ENCODE measurements around the gene CACTIN.

Gene CACTIN

DNA sequence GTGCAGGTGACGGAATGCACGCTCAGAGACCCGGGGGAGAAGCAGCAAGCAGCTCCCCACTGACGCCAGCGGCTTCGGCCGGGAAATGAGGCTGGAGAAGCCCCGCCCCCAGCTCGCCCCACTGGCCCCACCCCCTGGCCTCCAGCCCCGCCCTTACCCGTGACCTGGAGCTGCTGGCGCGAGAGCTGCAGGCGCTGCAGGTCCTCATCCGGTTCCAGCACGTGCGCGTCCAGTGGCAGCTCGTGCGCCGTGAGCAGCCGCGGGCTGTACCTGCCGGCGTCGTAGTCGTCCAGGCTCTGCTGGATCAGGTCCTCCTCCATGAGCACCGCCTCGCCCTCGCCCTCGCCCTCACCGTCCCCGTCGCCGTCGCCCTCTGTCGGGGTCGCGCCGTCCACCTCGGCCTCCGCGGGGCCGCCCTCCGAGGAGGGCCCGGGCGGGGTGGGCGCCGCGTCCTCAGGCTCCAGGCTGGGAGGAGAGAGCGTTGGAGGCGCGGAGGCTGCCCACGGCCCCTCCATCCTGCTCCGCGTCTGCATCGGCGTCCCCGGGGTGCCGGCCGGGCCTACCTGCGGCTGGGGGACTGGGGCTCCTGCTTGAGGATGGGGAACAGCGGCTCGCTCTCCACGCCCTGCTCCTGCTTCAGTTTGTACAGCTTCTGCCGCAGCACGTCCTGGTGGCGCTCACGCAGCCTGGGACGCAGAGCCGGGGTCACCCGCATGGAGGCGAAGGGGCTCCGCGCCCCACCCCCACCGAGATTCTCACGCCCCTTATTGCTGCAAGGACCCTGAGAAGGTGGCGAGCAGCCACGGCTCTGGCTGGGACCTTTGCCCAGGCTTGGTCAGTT lies 13.5 kb downstream of the CACTIN start:
- DNase-seq (ENCODE audit: low read depth in 2 of 2): no peak
- H3K4me3 ChIP-seq (replicated peaks in 1 of 2; ENCODE audit: low read depth in 2 of 2, low read length in 2 of 2): no peak overlapping the region
- TF ChIP-seq, protein P1, sequence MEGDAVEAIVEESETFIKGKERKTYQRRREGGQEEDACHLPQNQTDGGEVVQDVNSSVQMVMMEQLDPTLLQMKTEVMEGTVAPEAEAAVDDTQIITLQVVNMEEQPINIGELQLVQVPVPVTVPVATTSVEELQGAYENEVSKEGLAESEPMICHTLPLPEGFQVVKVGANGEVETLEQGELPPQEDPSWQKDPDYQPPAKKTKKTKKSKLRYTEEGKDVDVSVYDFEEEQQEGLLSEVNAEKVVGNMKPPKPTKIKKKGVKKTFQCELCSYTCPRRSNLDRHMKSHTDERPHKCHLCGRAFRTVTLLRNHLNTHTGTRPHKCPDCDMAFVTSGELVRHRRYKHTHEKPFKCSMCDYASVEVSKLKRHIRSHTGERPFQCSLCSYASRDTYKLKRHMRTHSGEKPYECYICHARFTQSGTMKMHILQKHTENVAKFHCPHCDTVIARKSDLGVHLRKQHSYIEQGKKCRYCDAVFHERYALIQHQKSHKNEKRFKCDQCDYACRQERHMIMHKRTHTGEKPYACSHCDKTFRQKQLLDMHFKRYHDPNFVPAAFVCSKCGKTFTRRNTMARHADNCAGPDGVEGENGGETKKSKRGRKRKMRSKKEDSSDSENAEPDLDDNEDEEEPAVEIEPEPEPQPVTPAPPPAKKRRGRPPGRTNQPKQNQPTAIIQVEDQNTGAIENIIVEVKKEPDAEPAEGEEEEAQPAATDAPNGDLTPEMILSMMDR (IDR thresholded peaks at IDR 0.05; ENCODE audit: low read depth, low read length): no peak

DNA sequence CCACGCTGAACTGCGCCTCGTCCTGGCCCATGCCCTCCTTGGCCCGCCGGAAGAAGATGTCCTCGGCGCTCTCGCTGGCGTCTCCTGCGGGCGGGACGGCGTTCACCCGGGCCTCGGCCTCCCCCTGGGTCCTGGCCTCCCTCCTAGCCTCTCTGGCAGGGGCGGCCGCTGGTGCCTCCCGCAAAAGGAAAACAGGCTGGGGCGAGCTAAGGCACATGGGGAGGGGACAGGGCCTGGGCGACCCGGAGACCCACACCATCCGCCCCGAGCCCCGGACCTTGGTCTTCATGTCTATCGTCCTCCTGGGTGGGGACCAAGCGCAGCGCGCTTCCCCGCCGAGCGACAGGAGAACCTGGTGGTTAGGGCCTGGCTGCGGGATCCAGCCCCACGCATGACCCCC lies 14.3 kb downstream of the CACTIN start:
- no peak for DNase-seq (ENCODE audit: low read depth in 2 of 2)
- TF ChIP-seq, protein P1 (IDR thresholded peaks at IDR 0.05; ENCODE audit: low read depth, low read length): no peak
- no peak overlapping the region for H3K4me3 ChIP-seq (replicated peaks in 1 of 2; ENCODE audit: low read depth in 2 of 2, low read length in 2 of 2)

DNA sequence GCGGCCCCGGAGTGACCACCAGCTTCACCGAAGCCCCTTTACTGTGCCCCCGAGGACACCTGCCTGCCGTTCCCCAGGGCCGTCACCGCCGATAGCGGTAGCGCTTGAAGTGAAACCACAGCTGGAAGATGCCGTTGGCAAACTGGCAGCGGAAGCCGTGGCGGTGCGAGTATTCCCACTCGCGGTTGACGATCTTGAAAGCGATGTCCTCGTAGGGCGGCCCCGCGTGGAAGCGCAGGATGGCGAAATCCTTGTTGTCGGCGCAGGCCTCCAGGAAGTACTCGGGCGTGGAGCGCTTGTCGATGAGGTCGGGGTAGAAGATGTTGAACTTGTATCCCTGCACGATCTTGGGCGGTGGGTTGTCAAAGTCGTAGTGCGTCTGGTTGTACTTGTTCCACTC lies 14.7 kb downstream of the CACTIN start:
- no peak for DNase-seq (ENCODE audit: low read depth in 2 of 2)
- TF ChIP-seq, protein P1 (IDR thresholded peaks at IDR 0.05; ENCODE audit: low read depth, low read length): no peak
- H3K4me3 ChIP-seq (replicated peaks in 1 of 2; ENCODE audit: low read depth in 2 of 2, low read length in 2 of 2): no peak overlapping the region

DNA sequence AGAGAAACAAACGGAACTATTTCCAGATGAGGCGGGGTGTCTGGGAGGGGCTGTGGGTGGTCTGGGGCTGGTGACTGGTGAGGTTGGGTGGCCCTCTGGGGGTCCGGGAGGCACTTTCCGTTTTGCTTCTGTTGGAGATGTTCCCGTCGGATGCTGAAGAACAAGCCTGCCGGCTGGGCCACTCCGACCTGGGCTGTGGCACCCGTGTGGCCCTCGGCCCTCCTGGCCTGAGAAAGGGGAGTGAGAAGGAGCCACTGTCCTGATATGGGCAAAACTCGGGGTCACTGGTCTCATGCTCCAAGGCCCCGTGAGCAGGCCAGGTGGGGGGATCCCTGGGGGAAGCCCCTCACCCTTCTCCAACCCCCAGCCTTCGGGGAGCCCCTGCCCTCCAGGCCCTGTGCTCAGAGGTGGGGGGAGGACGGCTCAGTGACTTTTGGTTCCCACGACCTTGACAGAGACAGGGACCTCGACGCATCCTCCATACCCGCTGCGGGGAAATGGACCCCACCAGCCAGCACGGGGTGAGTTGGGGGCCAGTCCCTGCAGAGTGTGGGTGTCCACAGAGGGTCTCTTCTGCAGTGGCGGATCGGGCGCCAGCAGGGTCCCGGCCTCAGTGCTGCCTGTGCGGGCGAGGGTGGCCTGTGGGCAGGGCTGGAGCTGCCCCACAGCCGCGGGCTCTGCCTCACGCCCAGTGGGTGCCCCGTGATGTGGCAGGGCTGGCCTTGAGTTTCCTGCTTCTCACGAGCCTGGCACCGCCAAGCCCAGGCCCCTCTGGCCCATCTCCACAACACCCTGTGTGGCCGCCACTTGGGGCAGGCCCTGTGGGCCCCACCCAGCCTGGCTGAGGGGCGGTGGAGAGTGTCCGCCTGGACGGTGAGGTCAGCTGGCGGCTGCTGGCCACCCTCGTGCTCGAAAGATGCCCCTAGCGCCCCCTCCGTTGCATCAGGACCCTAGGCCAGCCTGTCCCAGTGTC lies 15.6 kb downstream of the CACTIN start:
- no peak overlapping the region for H3K4me3 ChIP-seq (replicated peaks in 1 of 2; ENCODE audit: low read depth in 2 of 2, low read length in 2 of 2)
- TF ChIP-seq, protein P1 (IDR thresholded peaks at IDR 0.05; ENCODE audit: low read depth, low read length): no peak
- no peak for DNase-seq (ENCODE audit: low read depth in 2 of 2)

DNA sequence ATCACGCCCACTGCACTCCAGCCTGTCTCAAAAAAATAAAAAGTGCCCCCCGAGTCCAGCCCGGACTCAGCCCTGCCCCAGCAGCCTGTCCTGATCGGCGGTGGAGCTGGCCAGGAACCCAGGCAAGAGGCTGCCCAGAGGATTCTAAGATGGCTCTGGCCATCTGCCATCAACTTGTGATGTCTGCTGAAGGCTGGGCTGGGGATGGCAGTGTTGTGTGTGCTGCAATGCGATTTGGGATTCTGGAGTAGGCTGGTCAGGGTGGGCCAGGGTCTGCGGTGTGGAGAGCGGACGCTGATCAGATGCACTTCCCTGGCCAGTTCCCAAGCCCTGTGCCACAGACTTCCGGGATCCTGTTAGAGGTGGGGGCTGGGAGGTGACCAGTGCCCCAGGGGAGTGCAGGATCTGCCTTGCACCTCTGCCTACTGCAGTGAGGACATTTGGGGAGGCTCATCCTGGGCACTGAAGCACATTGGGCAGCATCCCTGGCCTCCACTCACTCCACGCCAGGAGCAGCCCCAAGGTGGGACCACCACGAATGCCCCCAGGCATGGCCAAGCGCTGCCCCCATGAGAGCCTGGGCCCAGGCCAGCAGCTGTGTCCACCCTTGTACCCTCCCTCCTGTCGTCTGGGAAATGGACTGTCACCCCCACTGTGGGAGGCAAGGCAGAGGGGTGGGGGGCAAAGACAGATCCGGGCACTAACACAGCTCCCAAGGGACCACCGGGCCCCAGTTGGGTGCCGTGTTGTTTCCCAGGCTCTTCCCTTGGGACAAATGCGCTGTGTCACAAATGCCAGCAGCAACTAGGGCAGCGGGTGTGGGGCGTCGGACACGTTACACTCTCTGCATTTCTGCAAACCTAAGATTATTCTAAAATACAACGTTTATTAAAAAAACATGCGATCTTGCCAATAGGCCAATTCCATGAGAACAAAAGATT lies 16.5 kb downstream of the CACTIN start:
- TF ChIP-seq, protein P1 (IDR thresholded peaks at IDR 0.05; ENCODE audit: low read depth, low read length): no peak
- H3K4me3 ChIP-seq (replicated peaks in 1 of 2; ENCODE audit: low read depth in 2 of 2, low read length in 2 of 2): no peak overlapping the region
- DNase-seq (ENCODE audit: low read depth in 2 of 2): no peak

DNA sequence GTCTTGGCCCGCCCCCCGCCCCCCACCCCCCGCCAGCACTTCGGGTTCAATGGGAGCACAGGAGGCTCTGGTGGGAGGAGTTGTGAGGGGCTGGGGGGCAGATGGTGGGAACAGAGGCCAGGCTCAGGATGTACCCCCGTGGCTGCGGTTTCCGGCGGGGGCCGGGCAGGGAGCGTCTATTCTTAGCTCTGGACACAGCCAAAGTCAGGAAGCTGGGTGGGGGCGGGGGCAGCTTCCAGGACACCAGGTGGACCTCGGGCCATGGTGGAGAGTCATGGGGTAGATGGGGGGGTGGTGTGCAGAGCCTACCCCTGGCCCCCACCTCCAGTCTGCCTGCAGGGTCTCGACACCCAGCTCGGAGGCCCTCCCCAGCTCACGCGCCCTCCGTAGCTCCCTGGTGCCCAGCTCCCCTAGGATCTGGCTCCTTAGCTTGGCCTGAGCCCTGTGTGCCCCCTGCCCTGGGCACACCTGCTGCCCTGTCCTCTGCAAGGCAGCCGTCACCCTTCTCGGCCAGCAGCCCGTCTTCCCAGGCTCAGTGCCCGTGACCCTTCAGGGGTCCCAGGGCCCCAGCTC lies 17.8 kb downstream of the CACTIN start:
- no peak overlapping the region for H3K4me3 ChIP-seq (replicated peaks in 1 of 2; ENCODE audit: low read depth in 2 of 2, low read length in 2 of 2)
- peak in 1 of 2 donors; percentile 38 for DNase-seq (ENCODE audit: low read depth in 2 of 2)

More for the DNA sequence above, 17.8 kb downstream of the CACTIN start:
- TF ChIP-seq, protein P1 (IDR thresholded peaks at IDR 0.05; ENCODE audit: low read depth, low read length): no peak

Data from cardiac fibroblast (primary cell).